NT2/D1 (cell line): ENCODE measurements around the gene HSP90AB1.

ENCODE experiments used
- SUZ12 ChIP-seq: IDR thresholded peaks from 2 replicates; pipeline ENCODE4 v1.6.1; 2011; ENCODE audit not compliant: insufficient read length, insufficient read depth; ENCODE audit errors: extremely low read depth
- YY1 ChIP-seq: IDR thresholded peaks from 2 replicates; pipeline ENCODE4 v1.6.1; 2011; ENCODE audit not compliant: insufficient read length, insufficient read depth

GRCh38 chr6:44233567-44234100 is 13.3 kb upstream of the HSP90AB1 start:
- TF ChIP-seq YY1: no peak
- no peak for TF ChIP-seq SUZ12
